ENCODE measurements around the gene ELF2.
A peak's percentile ranks its signal among the peaks of the same experiment; 100 is the strongest.
"Not testable (repeated sequence)": the region's sequence is repeated elsewhere in the genome, so short reads cannot be mapped to it uniquely, and the experiment has no call there.

The ELF2 gene

DNA sequence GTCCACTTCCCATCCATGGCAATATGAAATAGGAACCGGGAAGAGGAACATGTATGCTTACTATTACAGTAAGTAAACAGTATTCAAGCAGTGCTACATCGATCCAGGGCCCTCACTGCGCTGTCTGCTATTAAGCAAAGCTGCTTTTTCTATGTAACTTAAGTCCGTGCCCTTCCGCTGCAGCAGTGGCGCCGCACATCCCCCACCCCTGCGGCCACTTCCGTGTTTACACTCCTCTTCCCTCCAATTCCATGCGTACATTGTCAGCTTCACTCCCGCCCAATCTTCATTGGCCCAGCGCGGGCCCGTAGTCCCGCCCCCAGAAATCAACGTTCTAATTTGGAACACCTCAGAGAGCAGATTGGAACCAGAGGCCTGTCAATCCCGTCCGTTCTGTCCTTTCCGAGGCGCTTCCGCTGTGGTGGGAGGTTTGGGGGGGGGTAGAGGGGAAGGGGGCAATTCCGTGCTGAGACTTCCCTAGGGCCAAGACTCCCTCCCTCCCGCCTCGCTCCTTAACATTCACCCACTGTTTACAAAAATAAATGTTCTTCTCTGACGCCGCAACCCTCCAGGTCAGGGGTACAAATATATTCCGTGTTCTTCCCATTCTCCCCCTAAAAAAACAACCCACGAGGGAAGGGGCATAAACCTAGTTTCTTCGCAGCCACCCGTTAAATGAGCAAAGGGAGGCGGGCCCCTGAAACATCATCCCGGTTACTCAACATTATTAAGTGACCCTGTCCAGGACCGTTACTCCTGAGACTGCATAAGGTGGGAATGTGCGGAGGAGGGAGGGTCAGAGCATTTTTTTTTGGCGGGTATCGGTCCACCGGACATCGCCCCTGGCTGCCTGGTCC is 94.0 kb downstream of the ELF2 start:
- peak; percentile 75 to 91 (median 86) for DNase-seq (ENCODE audit: low read depth in 3 of 3)

DNA sequence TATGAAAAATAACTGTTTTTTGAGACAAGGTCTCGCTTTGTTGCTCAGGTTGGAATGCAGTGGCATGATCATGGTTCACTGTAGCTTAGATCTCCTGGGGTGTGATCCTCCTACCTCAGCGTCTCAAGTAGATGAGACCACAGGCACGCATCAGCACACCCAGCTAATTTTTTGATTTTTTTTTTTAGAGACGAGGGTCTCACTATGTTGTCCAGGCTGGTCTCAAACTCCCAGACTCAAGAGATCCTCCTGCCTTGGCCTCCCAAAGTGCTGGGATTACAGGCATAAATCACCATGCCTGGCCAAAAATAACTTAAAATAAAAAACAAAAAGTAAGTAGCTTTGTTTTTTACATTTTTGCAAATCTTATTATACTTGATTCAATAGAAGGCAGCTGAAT is 98.1 kb downstream of the ELF2 start:
- no peak for DNase-seq (ENCODE audit: low read depth in 3 of 3)

DNA sequence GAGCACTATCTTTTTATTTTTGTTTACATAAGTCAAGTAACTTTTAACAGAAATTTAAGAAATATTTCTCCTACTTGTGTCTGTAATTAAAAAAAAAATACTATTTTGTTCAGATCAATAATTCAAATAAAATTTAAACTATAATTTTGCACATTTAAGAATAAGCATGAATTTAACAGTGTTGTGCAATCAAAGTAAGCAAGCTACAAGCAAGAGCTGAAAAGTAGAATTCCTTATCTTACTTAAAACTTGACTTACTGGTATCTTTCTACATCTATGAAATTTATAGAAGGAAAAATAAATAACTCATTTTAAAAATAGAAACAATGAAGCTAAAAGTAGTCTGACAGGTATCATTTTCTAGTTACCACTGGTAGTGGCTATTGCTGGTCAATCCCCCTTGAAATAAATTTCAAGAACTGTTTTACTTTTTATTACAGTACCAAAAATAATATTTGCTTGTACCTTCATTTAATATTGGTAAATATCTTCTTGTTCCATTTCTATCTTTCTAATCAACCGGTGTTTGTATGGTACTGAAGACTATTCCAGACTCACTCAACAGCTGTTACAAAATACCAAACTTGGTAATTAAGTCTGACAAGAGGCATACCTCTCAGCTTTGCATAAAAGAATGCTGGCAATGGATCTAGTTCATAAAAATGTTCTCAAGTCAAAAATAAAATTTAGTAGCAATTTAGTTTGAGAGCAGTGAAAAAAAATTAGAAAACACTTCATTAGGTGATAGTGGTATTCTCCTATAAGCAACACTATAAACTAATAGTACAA is 99.3 kb downstream of the ELF2 start:
- no peak for DNase-seq (ENCODE audit: low read depth in 3 of 3)

DNA sequence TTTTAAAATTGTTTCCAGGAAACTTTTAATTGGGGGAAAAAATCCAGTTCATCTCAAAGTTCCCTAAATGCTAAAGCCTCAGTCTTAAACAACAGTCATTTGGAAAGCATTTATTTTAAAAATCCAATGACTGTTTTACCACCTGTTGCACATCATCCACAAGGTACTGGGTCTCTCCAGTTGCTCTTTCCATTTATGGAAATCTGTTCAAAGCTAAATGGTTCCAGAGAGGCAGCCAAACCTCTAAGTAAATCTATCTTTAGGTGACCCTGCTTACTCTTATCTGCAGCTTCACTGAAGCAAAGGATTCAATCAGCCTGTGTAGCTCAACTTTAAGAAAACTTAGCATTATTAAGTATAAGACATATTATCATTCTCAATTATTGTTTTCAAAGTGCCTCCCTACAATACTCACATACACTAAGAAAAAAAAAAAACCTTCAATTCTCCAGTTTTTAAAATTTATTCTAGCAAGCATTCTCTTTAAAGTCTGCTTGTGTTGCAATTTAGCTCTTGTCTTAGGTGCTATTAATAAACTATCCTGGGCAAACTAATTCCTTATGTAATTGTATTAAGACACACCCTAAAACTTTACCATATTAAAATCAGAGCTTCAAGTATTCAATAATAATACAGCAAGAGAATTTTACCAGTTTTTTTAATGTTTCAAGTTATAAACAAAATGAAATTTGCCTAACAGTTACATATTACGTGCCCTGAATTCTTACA is 100.8 kb downstream of the ELF2 start:
- no peak for DNase-seq (ENCODE audit: low read depth in 3 of 3)

DNA sequence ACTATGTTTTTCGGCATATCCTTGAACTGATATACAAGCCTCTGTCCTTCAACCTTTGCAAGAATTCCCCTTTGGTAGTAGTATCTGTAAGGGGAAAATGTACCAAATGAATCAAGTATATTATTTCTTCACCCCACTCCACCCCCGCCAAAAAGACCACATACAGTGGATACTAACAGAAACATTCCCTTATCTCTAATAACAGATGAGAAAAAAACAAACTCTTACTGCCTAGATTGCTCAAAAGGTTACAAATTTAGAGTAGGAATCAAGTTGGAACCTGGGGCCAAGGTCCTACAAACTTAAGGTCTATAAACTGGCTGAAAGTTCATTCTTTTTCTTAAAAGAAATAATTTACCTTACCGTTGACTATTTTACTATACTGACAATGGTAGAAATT is 116.4 kb downstream of the ELF2 start:
- DNase-seq (ENCODE audit: low read depth in 3 of 3), result no peak

DNA sequence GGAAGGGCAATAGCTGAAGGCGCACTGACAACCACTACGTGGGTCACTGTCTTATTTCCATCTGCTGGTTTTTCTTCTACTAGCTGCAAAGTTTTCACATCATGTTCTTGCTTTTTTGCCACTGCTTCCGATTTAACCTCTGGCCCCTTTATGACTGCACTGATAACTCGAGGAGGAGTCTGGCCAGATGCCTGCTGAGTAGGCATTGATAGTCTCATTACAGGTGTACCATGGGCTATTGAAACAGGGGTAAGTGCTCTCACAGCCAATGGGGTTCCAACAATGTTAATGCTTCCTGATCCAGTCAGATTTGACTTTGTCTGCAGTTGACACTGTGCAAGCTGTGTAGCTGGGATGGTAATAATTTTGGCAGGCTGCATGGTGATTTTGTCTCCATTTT is 118.0 kb downstream of the ELF2 start:
- DNase-seq (ENCODE audit: low read depth in 3 of 3), result not testable (repeated sequence)

DNA sequence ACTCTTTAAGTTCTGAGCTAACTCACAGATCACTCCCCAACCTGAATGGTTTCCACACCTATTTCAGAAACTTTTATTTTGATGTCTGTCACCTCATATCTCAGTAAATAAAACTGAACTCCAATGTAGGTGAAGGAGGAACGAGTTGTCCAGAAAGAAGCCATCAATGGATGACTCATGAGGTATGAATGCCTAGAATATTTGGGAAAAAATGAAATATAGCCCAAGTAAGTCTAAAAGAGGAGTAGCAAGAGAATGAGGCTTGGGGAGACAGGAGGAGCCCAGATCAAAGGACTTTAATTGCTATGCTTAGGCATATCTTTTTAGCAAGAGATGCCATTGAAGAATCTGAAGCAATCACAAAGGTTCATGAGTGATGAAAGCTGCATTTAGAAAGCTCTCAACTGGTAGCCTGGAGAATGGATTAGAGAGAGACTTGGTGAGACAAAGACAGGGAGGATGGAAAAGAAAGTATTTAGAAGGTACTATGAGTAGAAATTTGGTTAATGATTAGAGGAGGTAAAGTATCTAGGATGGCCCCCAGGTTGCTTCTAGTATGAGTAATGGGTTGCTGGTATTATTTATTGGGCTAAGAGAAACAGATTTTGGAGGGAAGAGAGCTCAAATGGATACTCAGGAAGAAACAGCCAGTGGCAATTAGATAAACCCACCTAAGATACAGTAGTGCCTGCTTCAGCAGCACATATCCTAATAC is 122.1 kb downstream of the ELF2 start:
- DNase-seq (ENCODE audit: low read depth in 3 of 3), result no peak

DNA sequence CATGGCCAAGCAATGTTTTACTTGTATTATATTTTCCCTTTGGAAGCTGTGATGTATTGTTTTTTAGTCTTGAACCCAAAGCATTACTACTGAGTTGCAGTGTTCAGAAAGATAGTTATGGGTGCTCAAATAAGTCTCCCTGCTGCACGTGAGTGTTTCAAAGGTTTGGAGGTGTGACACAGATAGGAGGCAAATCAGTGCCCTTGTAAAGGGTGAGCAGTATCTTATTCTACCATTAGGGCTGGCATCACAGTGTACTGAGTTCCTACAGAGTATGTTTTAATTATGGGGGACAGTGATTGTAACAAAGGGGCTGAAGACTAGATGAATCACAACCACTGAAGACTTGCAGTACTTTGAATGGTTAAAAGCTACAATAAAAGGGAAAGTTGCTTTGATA is 123.1 kb downstream of the ELF2 start:
- DNase-seq (ENCODE audit: low read depth in 3 of 3), result no peak

DNA sequence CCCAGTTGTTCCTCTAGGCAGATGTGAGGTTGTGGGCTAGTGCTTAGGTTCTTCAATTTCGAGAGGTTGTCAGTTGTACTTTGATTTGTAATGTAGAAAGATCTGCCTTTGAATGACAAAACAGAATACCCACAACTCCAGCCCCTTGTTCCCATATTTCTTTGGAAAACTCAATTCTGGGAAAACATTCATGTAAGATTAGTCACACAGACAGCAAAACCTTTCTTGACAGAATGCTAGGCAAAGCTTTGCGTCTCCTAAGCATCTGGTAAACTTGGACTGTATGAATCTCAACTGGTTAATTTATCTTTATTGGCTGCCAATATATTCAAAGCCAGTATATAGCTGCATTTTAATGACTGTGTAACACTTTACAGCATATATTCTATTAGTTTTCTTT is 126.6 kb downstream of the ELF2 start:
- DNase-seq (ENCODE audit: low read depth in 3 of 3), result no peak

DNA sequence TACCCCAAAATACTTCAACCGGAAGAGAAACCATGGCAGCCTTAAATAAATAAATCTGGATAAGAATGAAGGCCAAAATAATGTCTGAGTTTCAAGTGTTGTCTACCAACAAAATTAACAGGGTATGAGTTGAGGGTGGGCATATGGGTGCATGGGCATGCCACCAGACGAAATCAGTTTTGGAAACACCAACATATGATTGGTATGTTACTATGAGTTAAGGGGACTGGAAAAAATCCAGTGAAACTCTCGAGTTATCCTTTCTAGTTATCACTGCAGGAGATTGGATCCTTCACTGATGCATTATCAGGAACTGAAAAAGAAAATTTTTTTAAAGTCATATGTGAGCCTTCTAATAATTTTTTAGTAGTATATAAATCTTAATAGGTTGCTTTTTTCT is 129.0 kb downstream of the ELF2 start:
- no peak for DNase-seq (ENCODE audit: low read depth in 3 of 3)

DNA sequence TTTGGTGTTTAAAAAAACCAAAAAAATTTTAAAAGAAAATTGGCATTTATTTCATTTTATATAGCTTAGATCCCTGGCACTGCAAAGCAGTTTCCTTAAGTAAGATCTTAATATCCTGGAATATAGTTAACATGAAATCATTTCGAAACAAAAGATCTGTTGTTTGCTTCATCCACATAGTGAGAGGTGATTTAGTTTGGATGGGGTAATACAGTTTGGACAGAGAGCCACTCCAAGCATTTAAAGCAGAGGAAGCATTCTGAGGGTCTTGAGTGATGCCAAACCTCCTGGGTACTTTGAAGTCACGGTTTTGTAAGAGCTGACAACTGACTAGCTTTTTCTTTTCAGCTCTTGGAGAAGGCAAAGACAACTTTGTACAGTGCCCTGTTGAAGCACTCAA is 132.7 kb downstream of the ELF2 start:
- DNase-seq (ENCODE audit: low read depth in 3 of 3), result no peak

DNA sequence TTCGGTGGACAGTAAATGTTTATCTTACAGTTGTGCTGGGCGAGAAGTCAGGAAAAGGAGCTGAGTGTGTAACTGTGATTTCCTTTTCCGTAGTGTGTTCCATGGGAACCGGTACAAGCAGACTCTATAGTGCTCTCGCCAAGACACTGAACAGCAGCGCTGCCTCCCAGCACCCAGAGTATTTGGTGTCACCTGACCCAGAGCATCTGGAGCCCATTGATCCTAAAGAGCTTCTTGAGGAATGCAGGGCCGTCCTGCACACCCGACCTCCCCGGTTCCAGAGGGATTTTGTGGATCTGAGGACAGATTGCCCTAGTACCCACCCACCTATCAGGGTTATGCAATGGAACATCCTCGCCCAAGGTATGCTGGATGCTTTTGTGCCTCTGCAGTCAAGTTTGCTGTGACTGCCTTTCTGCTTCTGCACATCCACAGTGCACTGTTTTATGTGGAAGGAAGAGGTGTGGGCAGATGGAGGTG is 134.0 kb downstream of the ELF2 start:
- DNase-seq (ENCODE audit: low read depth in 3 of 3), result no peak

DNA sequence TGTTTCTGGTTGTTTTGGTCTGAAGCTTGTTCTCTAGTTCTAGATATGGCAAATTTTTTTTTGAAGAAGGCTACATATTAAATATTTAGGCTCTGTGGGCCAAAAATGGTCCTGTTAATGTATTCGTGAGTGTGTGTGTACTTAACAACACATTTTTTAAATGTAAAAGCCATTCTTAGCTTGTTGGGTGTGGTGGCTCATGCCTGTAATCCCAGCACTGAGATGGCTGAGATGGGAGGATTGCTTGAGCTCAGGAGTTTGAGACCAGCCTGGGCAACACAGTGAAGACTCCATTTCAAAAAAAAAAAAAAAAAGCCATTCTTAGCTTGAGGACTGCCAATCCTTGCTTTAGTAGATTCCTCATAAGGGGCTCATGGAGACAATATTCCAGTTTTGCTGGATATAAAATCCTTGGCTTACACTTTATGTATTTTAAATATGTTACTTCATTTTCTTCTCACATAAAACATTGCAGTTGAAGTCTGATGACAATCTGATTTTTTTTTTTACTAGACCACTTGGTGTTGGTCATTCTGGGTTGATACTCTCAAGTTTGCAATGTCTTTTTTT is 138.1 kb downstream of the ELF2 start:
- no peak for DNase-seq (ENCODE audit: low read depth in 3 of 3)

DNA sequence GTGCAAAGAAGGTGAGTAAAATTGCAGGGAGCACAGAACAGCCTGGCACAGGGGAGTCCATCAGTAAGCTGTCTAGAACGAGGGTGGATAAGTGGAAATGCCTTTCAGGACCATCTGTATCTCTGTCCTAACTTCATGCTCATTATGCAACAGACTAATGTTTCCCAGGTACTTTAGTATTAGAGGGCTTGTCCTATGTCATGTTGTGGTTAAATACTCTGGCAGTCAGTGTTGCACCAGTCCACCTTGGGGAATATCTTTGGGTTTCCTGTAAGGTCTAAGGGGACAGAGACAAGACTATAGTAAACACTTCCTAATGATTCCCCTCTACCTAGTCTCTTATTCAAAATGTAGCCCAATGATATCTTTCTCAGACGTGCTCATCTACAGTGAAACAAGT is 140.1 kb downstream of the ELF2 start:
- no peak for DNase-seq (ENCODE audit: low read depth in 3 of 3)

DNA sequence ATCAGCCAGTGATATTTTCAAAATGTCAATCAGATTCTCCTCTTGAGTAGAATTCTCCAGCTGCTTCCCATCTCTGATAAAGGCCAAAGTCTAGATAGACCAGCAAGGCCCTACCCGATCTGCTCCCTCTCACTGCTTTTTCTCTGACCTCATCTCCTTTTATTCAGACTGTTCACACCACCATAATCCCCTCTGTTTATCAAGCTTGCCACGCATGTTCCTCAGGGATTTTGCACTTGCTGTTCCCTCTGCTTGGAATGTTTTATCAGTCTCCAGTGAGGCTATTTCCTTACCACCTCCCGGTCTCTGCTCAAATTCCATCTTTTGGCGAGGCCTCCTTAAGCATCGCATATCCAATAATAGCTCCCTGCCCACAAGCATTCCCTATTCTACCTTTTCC is 141.4 kb downstream of the ELF2 start:
- DNase-seq (ENCODE audit: low read depth in 3 of 3), result no peak

DNA sequence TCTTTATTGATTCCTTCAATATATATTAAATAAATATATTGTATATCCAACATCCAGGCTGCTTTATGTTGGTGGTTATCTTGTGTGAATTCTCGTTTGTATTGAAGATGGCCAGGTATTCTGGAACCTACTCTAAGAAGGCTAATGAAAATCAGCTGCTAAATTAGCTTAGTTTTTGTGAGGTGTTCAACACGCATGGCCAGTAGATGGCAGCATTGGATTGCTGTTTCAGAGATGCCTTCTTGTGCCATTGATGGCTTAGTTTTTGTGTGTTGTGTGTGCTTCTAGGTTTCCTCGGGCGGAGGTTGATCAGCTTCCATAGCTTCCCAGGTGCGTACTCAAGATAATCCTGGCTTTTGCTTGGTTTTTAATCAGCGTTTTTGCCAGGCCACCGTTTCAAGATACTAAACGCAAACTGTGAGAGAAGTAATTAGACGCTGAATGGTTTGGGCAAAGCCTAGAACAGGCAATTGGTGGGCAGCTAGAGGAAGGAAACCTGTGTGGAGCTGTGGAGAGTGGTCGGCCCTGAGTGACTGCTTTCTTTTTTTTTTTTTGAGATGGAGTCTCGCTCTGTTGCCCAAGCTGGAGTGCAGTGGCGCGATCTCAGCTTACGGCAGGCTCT is 146.3 kb downstream of the ELF2 start:
- peak; percentile 34 to 62 (median 44) for DNase-seq (ENCODE audit: low read depth in 3 of 3)

DNA sequence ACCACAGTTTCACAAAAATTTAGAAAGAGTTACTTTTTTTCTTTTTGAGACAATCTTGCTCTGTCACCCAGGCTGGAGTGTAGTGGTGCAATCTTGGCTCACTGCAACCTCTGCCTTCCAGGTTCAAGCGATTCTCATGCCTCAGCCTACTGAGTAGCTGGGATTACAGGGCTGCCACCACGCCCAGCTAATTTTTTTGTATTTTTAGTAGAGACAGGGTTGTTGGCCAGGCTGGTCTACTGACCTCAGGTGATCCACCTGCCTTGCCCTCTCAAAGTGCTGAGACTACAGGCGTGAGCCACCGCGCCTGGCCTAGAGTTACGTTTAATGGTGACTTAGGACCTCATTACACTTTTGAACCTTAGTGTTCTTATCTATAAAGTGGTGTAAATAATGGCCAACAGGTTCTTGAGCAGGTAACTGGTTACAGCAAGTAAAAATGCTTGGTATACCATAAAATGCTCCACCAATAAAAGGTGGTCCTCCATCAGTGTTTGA is 147.1 kb downstream of the ELF2 start:
- not testable (repeated sequence) for DNase-seq (ENCODE audit: low read depth in 3 of 3)

DNA sequence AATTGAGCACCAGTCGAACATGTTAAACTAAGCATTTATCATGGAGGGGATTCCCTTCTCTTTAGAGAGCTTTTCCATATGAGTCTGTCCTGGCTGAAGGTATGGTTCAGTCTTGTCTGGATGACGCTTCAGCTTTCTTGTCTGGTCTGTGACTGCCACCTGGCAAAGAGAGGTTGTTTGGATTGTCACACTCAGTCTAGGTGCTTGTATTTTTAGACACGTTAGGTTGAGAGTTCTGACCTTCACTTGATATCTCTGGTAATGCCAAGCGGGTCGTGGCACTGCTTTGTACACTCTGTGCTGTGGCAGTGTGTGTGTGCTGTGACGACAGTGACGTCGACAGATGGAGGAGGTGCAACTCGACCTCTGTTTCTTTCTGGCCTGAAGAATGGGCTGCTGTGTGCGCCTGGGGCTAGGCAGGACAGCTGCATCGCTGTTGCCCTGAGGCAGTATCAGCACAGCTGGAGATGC is 148.8 kb downstream of the ELF2 start:
- no peak for DNase-seq (ENCODE audit: low read depth in 3 of 3)

DNA sequence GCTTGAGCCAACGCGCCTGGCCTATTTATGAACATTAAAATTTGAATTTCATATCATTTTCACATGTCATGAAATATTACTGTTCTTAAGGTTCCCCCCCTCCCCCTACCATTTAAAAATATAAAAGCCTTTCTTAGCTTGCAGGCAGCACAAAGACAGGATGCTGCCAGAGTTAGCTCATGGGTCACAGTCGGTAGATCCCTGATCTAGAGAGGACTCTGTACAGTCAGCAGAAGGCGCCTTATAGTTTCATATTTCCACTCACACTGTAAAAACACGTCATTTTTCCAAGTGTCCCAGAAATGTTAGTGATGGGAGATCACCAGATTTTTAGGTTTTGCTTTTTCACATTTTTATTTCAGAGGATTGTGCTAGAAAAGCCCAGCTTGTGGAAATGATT is 149.2 kb downstream of the ELF2 start:
- no peak for DNase-seq (ENCODE audit: low read depth in 3 of 3)

DNA sequence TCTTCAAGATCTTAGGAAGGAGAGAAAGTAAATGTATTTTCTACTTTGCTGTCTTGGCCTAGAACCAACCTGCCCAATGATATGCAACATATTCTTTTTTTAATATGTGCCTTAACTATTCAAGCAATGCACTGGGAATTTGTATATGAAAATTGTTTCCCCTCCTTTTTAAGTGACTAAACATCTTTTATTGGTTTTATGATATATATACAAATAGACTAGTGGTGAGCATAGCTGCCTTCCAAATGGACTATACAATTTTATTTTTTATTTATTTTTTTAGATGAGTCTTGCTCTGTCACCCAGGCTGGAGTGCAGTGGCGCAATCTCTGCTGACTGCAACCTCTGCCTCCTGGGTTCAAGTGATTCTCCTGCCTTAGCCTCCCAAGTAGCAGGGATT is 151.2 kb downstream of the ELF2 start:
- no peak for DNase-seq (ENCODE audit: low read depth in 3 of 3)

DNA sequence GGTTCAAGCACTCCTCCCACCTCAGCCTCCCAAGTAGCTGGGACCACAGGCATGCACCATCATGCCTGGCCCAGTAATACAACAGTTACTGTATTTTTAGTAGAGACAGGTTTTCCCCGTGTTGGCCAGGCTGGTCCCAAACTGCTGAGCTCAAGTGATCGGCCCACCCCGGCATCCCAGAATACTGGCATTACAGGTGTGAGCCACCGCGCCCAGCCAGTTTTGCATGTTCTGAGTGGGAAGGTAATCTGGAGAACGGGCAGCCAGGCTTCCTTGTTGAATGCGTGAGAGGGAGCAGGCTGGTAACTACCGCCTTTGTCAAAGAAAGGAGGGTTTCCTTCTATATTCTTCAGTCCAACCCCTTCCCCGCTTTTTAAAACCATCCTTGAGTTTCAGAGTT is 152.3 kb downstream of the ELF2 start:
- DNase-seq (ENCODE audit: low read depth in 3 of 3), result no peak
